ENCODE measurements around the gene ILRUN. TPM values are rescaled to one million over a fixed set of nuclear protein-coding genes. Genes with fewer than 3 reads are reported as not detected.

The ILRUN gene
- total and polyA plus RNA-seq, 2 donors (not counting 1 experiment from before 2014, with no cell fraction given) = 30.1 to 71.3 TPM

DNA sequence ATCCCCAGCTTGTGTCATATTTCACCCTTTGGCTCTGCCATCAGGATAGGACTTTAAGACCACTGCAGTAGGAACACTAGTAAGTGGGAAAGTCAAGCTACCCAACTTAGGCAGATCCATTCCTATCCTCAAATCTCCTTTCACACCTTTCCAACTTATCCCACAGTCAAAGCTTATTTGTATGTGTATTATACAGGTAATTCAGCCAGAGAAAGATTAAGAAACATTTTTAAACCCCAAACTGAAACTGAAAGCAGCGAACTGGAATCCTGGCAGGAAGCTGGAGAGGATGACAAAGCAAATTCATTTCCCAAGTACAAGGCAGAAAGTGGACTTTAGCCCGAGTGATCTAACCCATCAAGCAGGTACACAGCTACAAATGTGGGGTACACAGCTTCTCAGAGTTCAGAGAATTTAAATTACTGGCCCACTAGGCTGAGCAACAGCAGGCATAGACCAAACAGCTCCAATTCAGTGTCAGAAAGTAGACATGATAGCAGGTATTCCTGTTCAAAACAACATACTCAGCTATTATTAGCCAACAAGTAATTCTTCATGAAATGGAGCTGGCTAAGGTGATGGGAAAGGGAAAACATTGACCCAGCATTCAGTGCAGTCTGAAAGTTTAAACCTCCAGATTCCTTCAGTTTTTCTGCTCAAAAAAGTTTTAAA lies 39.1 kb downstream of the ILRUN start:
- Histone ChIP-seq H4K20me1 (ENCODE audit: control insufficient read depth, insufficient read depth, low read length, poor library complexity, severe bottlenecking) (peaks cover 9% of the 10 kb centered on the region), H3K27me3 (replicated peaks in 1 of 4; ENCODE audit: control extremely low read depth in 1 of 4, control insufficient read depth in 3 of 4, insufficient read depth in 4 of 4, low read length in 3 of 4) (no peaks in the 10 kb centered on the region), H3K4me3 (ENCODE audit: control extremely low read depth in 1 of 5, extremely low read depth in 1 of 5, insufficient read depth in 1 of 5, low read depth in 2 of 5, low read length in 4 of 5) (peak overlapping the region; percentile 9 to 50 (median 23)), H3K79me2 (ENCODE audit: control insufficient read depth, insufficient read depth, low read length) (peaks cover 98% of the 10 kb centered on the region), H3K9ac (ENCODE audit: low read length) (peak overlapping the region; percentile 59), H3K27ac (ENCODE audit: low read length in 2 of 2) (peak overlapping the region; percentile 78 to 84), H2AFZ (ENCODE audit: insufficient read depth, low read depth, low read length, poor library complexity, severe bottlenecking) (no peak overlapping the region), H3K4me1 (ENCODE audit: control insufficient read depth in 2 of 2, insufficient read depth in 2 of 2, low read length in 2 of 2) (peaks cover 34 to 40% of the 10 kb centered on the region in 2 donors), H3K36me3 (replicated peaks in 1 of 2; ENCODE audit: control extremely low read depth in 1 of 2, control insufficient read depth in 1 of 2, extremely low read depth in 1 of 2, insufficient read depth in 2 of 2, low read length in 1 of 2) (peaks cover 0 to 16% of the 10 kb centered on the region in 2 experiments), H3K4me2 (replicated peaks; ENCODE audit: low read depth, low read length, poor library complexity, severe bottlenecking) (peak overlapping the region; percentile 74), H3K9me3 (ENCODE audit: control extremely low read depth in 1 of 3, control insufficient read depth in 2 of 3, insufficient read depth in 1 of 3, low read length in 2 of 3) (no peaks in the 10 kb centered on the region)
- ChIA-PET POLR2A (interaction anchor here (0.6 to 2.3 kb wide), 8 partner anchors 15 to 668 kb away, joined by 3 to 10 read pairs (median 4); partner anchors contain the start of genes BLTP3A, ILRUN and SNRPC), CTCF (interaction anchor here (0.8 to 1.8 kb wide), 6 partner anchors 15 to 99 kb away, joined by 3 to 9 read pairs (median 4); partner anchors contain the start of gene SNRPC)
- H3K9me3 Mint-ChIP-seq (ENCODE audit: insufficient read depth) = no peaks in the 10 kb centered on the region
- no peak for TF ChIP-seq EZH2 (IDR thresholded peaks at IDR 0.05; ENCODE audit: borderline replicate concordance, insufficient read depth, low read depth, low read length, poor library complexity, severe bottlenecking)
- TF ChIP-seq, protein P1, sequence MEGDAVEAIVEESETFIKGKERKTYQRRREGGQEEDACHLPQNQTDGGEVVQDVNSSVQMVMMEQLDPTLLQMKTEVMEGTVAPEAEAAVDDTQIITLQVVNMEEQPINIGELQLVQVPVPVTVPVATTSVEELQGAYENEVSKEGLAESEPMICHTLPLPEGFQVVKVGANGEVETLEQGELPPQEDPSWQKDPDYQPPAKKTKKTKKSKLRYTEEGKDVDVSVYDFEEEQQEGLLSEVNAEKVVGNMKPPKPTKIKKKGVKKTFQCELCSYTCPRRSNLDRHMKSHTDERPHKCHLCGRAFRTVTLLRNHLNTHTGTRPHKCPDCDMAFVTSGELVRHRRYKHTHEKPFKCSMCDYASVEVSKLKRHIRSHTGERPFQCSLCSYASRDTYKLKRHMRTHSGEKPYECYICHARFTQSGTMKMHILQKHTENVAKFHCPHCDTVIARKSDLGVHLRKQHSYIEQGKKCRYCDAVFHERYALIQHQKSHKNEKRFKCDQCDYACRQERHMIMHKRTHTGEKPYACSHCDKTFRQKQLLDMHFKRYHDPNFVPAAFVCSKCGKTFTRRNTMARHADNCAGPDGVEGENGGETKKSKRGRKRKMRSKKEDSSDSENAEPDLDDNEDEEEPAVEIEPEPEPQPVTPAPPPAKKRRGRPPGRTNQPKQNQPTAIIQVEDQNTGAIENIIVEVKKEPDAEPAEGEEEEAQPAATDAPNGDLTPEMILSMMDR (IDR thresholded peaks at IDR 0.05) = no peak
- peaks cover 54% of the 10 kb centered on the region for H3K4me1 Mint-ChIP-seq
- WGBS (ENCODE audit: insufficient coverage) = 0% methylated on average over 1 of the region's 2 CpGs
- peak overlapping the region; percentile 80 for H3K4me3 Mint-ChIP-seq
- ATAC-seq (ENCODE audit: low read depth) (no peak), DNase-seq (peak; percentile 48)
- peak overlapping the region; percentile 88 for H3K27ac Mint-ChIP-seq
- intact Hi-C loops (cut with micrococcal nuclease) = loop anchor here (2.0 to 5.0 kb wide), 4 partner anchors 15 to 100 kb away; partner anchors contain the start of genes ILRUN and SNRPC
- no peaks in the 10 kb centered on the region for H3K27me3 Mint-ChIP-seq

DNA sequence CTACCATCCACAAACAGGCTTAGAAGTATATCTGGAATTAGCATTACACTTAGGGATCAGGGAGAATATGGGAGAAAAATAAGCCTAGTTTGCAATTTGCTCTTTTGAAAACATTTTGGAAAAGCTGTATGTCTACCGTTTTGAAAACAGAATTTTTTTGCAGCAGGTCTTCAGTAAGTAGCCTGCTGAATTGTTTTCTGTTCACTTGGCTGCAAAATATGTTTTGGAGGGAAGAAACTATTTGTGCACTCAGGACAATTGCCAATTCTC lies 39.6 kb downstream of the ILRUN start:
- Histone ChIP-seq H3K4me3 (ENCODE audit: control extremely low read depth in 1 of 5, extremely low read depth in 1 of 5, insufficient read depth in 1 of 5, low read depth in 2 of 5, low read length in 4 of 5) (peak overlapping the region in 4 of 5 experiments; percentile 9 to 50 (median 30)), H3K27ac (ENCODE audit: low read length in 2 of 2) (peak overlapping the region; percentile 78 to 84), H3K9ac (ENCODE audit: low read length) (peak overlapping the region; percentile 59), H3K4me2 (replicated peaks; ENCODE audit: low read depth, low read length, poor library complexity, severe bottlenecking) (peak overlapping the region; percentile 74), H3K36me3 (replicated peaks in 1 of 2; ENCODE audit: control extremely low read depth in 1 of 2, control insufficient read depth in 1 of 2, extremely low read depth in 1 of 2, insufficient read depth in 2 of 2, low read length in 1 of 2) (peaks cover 0 to 20% of the 10 kb centered on the region in 2 experiments), H3K79me2 (ENCODE audit: control insufficient read depth, insufficient read depth, low read length) (peaks cover 98% of the 10 kb centered on the region), H4K20me1 (ENCODE audit: control insufficient read depth, insufficient read depth, low read length, poor library complexity, severe bottlenecking) (peaks cover 9% of the 10 kb centered on the region), H2AFZ (ENCODE audit: insufficient read depth, low read depth, low read length, poor library complexity, severe bottlenecking) (no peak overlapping the region), H3K27me3 (replicated peaks in 1 of 4; ENCODE audit: control extremely low read depth in 1 of 4, control insufficient read depth in 3 of 4, insufficient read depth in 4 of 4, low read length in 3 of 4) (no peaks in the 10 kb centered on the region), H3K9me3 (ENCODE audit: control extremely low read depth in 1 of 3, control insufficient read depth in 2 of 3, insufficient read depth in 1 of 3, low read length in 2 of 3) (no peaks in the 10 kb centered on the region), H3K4me1 (ENCODE audit: control insufficient read depth in 2 of 2, insufficient read depth in 2 of 2, low read length in 2 of 2) (peaks cover 34 to 40% of the 10 kb centered on the region in 2 donors)
- DNase-seq (no peak), ATAC-seq (ENCODE audit: low read depth) (no peak)
- 0% methylated on average over 1 of the region's 1 CpG for WGBS (ENCODE audit: insufficient coverage)
- CTCF ChIA-PET = interaction anchor here (1.0 to 1.8 kb wide), 8 partner anchors 8 to 230 kb away, joined by 3 to 9 read pairs (median 4); partner anchors contain the start of gene SNRPC
- intact Hi-C loops (cut with micrococcal nuclease) = loop anchor here (2.0 to 5.0 kb wide), 4 partner anchors 16 to 100 kb away; partner anchors contain the start of genes ILRUN and SNRPC
- H3K9me3 Mint-ChIP-seq (ENCODE audit: insufficient read depth) = no peaks in the 10 kb centered on the region
- POLR2A ChIA-PET = interaction anchor here (0.8 to 2.3 kb wide), 5 partner anchors 15 to 134 kb away, joined by 3 to 10 read pairs (median 4); partner anchors contain the start of genes BLTP3A and SNRPC
- peak overlapping the region; percentile 80 for H3K4me3 Mint-ChIP-seq
- H3K27me3 Mint-ChIP-seq = no peaks in the 10 kb centered on the region
- no peak for TF ChIP-seq EZH2 (IDR thresholded peaks at IDR 0.05; ENCODE audit: borderline replicate concordance, insufficient read depth, low read depth, low read length, poor library complexity, severe bottlenecking)
- TF ChIP-seq, protein P1 (IDR thresholded peaks at IDR 0.05) = no peak
- peak overlapping the region; percentile 88 for H3K27ac Mint-ChIP-seq
- peaks cover 51% of the 10 kb centered on the region for H3K4me1 Mint-ChIP-seq
